ENCODE results near the gene SERINC2.

The SERINC2 gene

DNA sequence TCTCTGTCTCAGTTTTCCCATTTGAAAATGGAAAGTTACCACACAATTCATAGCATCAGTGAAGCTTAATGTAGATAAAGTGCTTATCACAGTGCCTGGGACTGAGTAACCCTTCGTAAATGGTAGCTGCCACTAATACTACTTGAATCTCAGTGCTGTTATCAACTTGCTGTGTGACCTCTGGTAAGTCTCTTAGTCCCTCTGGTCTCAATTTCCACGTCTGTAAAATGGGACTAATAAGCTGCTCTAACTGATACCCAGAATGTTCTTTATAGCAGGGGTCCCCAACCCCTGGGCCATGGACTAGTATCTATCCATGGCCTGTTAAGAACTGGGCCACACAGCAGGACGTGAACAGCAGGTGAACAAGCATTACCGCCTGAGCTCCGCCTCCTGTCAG lies 7.7 kb downstream of the SERINC2 start:
- DNase-seq (ENCODE audit: low read depth): no peak
- TF ChIP-seq, protein P1, sequence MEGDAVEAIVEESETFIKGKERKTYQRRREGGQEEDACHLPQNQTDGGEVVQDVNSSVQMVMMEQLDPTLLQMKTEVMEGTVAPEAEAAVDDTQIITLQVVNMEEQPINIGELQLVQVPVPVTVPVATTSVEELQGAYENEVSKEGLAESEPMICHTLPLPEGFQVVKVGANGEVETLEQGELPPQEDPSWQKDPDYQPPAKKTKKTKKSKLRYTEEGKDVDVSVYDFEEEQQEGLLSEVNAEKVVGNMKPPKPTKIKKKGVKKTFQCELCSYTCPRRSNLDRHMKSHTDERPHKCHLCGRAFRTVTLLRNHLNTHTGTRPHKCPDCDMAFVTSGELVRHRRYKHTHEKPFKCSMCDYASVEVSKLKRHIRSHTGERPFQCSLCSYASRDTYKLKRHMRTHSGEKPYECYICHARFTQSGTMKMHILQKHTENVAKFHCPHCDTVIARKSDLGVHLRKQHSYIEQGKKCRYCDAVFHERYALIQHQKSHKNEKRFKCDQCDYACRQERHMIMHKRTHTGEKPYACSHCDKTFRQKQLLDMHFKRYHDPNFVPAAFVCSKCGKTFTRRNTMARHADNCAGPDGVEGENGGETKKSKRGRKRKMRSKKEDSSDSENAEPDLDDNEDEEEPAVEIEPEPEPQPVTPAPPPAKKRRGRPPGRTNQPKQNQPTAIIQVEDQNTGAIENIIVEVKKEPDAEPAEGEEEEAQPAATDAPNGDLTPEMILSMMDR (IDR thresholded peaks at IDR 0.05; ENCODE audit: low read depth, low read length, missing control alignments): no peak
- H3K4me3 ChIP-seq (ENCODE audit: low read depth, low read length): no peak overlapping the region
- in situ Hi-C loops (cut with HindIII; ENCODE audit: low sequenced_read_pairs): no loop called here

DNA sequence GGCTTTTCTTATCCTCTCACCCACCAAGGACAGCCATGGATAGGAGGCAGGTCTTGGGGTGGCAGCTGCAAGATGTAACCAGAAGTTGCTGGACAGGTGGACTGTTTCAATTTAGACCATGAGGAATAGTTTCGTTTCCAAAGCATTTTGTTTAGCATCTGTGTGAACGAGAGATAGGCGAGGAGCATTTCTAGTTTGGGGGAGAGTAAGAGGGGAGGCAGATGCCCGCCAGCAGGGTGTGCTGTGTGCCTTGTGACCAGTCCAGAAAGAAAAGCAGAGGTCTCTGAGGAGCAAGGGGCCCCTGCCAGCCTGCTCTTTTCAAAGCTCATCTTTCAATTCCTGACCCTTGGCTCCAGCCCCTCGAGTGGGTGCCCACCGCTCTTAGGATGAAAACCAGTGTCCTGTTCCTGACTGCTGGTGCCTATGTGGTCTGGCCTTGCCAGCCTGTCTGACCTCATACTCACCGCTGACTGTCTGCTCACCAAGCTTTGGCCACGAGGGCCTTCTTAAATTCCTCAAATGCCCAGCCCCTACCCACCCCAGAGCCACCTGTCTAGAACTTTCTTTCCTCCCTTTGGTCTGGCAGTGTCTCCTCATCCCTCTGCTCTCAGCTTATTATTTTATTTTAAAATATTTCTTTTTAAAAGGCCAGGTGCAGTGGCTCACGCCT lies 8.5 kb downstream of the SERINC2 start:
- H3K4me3 ChIP-seq (ENCODE audit: low read depth, low read length): no peak overlapping the region
- DNase-seq (ENCODE audit: low read depth): no peak
- TF ChIP-seq, protein P1 (IDR thresholded peaks at IDR 0.05; ENCODE audit: low read depth, low read length, missing control alignments): peak; percentile 62
- in situ Hi-C loops (cut with HindIII; ENCODE audit: low sequenced_read_pairs): no loop called here

DNA sequence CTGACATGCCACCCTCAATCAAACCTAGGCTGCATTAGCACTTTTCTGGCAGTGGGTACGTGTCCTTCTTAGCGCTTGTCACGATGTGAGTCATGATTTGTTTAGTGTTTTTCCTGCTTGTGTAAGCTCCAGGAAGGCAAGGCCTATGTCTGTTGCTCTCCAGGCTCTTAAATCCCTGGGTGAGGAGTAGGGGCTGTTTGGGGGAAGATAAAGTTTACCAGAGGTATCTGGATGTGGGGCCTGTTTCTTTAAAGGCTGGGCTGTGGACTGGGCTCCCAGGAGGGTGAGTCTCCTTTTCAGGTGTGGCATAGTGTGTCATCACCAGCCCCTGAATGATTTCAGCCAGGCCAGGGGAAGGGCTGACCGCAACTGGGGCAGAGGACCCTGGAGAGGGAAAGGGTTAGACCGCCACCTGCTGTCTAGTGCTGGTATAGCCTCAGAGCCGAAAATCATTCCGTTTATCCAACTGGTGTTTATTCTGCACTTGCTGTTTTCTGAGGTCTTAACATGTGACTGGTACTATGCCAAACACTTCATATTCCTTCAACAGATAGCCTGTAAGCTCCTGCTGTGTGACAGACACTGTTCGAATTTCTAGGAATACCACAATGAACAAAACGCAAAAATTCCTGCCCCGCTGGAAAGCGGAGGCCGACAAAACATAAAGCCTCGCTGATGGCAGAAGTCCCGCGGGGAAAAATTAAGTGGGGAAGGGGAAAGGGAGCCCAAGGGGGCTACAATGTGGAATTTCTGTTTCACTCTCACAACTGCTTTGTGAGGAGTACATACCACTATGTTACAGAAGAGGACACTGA lies 9.7 kb downstream of the SERINC2 start:
- no peak overlapping the region for H3K4me3 ChIP-seq (ENCODE audit: low read depth, low read length)
- TF ChIP-seq, protein P1 (IDR thresholded peaks at IDR 0.05; ENCODE audit: low read depth, low read length, missing control alignments): peak; percentile 98
- peak; percentile 31 for DNase-seq (ENCODE audit: low read depth)
- in situ Hi-C loops (cut with HindIII; ENCODE audit: low sequenced_read_pairs): no loop called here

DNA sequence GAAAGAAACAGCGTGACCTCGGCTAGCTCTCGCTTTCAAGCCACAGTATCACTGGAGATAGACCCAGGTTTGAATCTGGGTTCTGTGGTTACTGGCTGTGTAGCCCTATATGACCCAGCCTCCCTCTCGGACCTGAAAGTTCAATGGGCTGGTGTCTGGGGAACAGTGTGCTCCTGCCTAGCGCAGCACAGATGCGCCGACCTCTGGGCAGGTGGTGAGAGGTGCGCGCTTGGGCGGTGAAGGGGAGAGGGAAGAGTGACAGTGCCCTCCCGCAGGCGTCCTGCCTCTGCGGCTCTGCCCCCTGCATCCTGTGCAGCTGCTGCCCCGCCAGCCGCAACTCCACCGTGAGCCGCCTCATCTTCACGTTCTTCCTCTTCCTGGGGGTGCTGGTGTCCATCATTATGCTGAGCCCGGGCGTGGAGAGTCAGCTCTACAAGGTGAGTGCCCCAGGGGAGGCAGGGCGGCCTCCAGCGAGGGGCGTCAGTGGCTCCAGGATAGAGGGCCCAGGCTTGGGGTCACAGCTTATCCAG lies 10.5 kb downstream of the SERINC2 start:
- no peak for DNase-seq (ENCODE audit: low read depth)
- in situ Hi-C loops (cut with HindIII; ENCODE audit: low sequenced_read_pairs): no loop called here
- TF ChIP-seq, protein P1 (IDR thresholded peaks at IDR 0.05; ENCODE audit: low read depth, low read length, missing control alignments): no peak
- H3K4me3 ChIP-seq (ENCODE audit: low read depth, low read length): no peak overlapping the region

DNA sequence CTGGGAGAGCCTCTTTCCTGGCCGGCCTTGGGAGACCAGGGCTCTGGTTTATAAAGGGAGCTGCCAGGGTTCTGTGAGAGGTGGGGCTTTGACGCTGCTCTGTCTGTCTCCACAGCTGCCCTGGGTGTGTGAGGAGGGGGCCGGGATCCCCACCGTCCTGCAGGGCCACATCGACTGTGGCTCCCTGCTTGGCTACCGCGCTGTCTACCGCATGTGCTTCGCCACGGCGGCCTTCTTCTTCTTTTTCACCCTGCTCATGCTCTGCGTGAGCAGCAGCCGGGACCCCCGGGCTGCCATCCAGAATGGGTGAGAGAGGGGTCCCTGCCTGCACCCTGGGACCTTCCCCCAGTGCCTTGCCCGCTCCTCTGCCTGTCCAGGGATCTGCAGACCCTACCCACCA lies 11.6 kb downstream of the SERINC2 start:
- no peak overlapping the region for H3K4me3 ChIP-seq (ENCODE audit: low read depth, low read length)
- DNase-seq (ENCODE audit: low read depth): no peak
- in situ Hi-C loops (cut with HindIII; ENCODE audit: low sequenced_read_pairs): no loop called here
- TF ChIP-seq, protein P1 (IDR thresholded peaks at IDR 0.05; ENCODE audit: low read depth, low read length, missing control alignments): no peak

DNA sequence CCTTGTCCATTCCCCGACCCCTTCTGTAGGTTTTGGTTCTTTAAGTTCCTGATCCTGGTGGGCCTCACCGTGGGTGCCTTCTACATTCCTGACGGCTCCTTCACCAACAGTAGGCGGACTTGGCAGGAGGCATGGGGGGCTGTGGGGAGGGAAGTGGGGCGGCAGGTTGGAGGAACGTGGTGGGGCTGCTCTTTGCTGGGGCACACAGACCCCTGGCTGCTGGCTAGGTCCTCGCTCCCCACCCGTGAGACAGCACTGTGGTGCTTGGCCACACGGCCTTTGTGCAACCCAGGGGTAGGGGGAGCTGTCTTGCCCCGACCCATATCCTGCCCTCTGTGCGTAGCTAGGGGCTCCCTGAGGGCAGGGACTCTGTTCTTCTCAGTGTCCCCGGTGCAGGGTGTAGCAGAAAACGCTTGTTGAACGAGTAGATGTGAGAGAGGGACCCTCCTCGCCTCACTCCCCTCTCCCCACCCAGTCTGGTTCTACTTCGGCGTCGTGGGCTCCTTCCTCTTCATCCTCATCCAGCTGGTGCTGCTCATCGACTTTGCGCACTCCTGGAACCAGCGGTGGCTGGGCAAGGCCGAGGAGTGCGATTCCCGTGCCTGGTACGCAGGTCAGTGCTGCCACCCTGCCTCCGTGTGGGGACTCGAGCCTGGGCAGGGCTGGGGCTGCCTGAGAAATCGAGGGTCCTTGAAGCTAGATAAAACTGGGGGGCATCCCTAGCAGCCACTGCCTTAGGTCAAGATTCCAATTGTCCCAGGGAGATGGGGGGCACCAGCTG lies 12.5 kb downstream of the SERINC2 start:
- TF ChIP-seq, protein P1 (IDR thresholded peaks at IDR 0.05; ENCODE audit: low read depth, low read length, missing control alignments): no peak
- DNase-seq (ENCODE audit: low read depth): no peak
- H3K4me3 ChIP-seq (ENCODE audit: low read depth, low read length): no peak overlapping the region
- in situ Hi-C loops (cut with HindIII; ENCODE audit: low sequenced_read_pairs): no loop called here

All from astrocyte of the cerebellum (primary cell).